ENCODE data around the gene AASS. TPM values are rescaled to one million over a fixed set of nuclear protein-coding genes. Genes with fewer than 3 reads are reported as not detected.

The AASS gene
- total and polyA plus RNA-seq, 4 donors, result 10.8 to 95.4 (median 24.3) TPM

DNA sequence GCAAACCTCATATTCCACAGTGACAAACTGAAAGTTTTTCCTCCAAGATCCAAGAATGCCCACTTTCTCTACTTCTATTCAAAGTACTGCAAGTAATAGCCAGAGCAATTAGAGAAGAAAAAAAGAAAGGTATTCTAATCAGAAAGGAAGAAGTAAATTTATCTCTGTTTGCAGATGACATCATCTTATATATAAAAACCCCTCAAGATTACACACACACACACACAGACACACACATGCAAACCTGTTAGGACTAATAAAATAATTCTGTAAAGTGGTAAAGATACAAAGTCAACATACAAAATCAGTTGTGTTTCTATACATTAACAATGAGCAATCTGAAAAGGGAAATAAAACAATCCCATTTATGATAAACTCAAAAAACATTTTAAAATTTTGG lies 44.7 kb upstream of the AASS start:
- Histone ChIP-seq H3K9ac (ENCODE audit: low read depth in 1 of 2, low read length in 2 of 2) (no peak overlapping the region), H3K36me3 (ENCODE audit: control insufficient read depth in 4 of 4, insufficient read depth in 3 of 4, low read depth in 1 of 4, low read length in 3 of 4) (no peaks in the 10 kb centered on the region), H3K27ac (ENCODE audit: low read depth in 1 of 2, low read length in 2 of 2) (no peak overlapping the region), H3K27me3 (ENCODE audit: control insufficient read depth in 4 of 4, insufficient read depth in 4 of 4, low read length in 3 of 4) (no peaks in the 10 kb centered on the region), H3K9me3 (ENCODE audit: control insufficient read depth in 4 of 4, low read length in 3 of 4) (no peaks in the 10 kb centered on the region), H3K4me1 (ENCODE audit: control insufficient read depth in 4 of 4, insufficient read depth in 4 of 4, low read length in 3 of 4) (no peaks in the 10 kb centered on the region), H3K4me3 (ENCODE audit: low read depth in 1 of 3, low read length in 3 of 3) (no peak overlapping the region)
- DNase-seq (ENCODE audit: low spot score), result no peak
- TF ChIP-seq SP1 (IDR thresholded peaks at IDR 0.05) (no peak), FOXA1 (IDR thresholded peaks at IDR 0.05) (no peak), NR2F2 (IDR thresholded peaks at IDR 0.05) (no peak), JUND (IDR thresholded peaks at IDR 0.05) (no peak), FOXA2 (IDR thresholded peaks at IDR 0.05) (no peak), HNF4G (IDR thresholded peaks at IDR 0.05) (no peak), RXRA (IDR thresholded peaks at IDR 0.05) (no peak), REST (IDR thresholded peaks at IDR 0.05) (no peak), GABPA (IDR thresholded peaks at IDR 0.05 in 1 of 2, conservative IDR thresholded peaks at IDR 0.05 in 1 of 2) (no peak), EGR1 (IDR thresholded peaks at IDR 0.05; ENCODE audit: low read depth in 2 of 2) (no peak), YY1 (IDR thresholded peaks at IDR 0.05) (no peak), HNF4A (conservative IDR thresholded peaks at IDR 0.05) (no peak)
- TF ChIP-seq, protein P1, sequence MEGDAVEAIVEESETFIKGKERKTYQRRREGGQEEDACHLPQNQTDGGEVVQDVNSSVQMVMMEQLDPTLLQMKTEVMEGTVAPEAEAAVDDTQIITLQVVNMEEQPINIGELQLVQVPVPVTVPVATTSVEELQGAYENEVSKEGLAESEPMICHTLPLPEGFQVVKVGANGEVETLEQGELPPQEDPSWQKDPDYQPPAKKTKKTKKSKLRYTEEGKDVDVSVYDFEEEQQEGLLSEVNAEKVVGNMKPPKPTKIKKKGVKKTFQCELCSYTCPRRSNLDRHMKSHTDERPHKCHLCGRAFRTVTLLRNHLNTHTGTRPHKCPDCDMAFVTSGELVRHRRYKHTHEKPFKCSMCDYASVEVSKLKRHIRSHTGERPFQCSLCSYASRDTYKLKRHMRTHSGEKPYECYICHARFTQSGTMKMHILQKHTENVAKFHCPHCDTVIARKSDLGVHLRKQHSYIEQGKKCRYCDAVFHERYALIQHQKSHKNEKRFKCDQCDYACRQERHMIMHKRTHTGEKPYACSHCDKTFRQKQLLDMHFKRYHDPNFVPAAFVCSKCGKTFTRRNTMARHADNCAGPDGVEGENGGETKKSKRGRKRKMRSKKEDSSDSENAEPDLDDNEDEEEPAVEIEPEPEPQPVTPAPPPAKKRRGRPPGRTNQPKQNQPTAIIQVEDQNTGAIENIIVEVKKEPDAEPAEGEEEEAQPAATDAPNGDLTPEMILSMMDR (IDR thresholded peaks at IDR 0.05; ENCODE audit: low read depth, low read length, missing input control), result no peak
- TF ChIP-seq, protein P2, sequence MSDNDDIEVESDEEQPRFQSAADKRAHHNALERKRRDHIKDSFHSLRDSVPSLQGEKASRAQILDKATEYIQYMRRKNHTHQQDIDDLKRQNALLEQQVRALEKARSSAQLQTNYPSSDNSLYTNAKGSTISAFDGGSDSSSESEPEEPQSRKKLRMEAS (IDR thresholded peaks at IDR 0.05), result no peak
- TF ChIP-seq, protein P3, sequence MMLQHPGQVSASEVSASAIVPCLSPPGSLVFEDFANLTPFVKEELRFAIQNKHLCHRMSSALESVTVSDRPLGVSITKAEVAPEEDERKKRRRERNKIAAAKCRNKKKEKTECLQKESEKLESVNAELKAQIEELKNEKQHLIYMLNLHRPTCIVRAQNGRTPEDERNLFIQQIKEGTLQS (IDR thresholded peaks at IDR 0.05), result no peak

- no peak for DNase-seq (ENCODE audit: low spot score)
- no peaks in the 10 kb centered on the region for H3K36me3 ChIP-seq (ENCODE audit: control insufficient read depth in 4 of 4, insufficient read depth in 3 of 4, low read depth in 1 of 4, low read length in 3 of 4)
- WGBS, result 82% methylated on average over 3 of the region's 3 CpGs
- no peak for TF ChIP-seq HNF4A (conservative IDR thresholded peaks at IDR 0.05)
- TF ChIP-seq EGR1 (IDR thresholded peaks at IDR 0.05; ENCODE audit: low read depth in 2 of 2), result no peak
- TF ChIP-seq REST (IDR thresholded peaks at IDR 0.05), result no peak
- TF ChIP-seq RXRA (IDR thresholded peaks at IDR 0.05), result no peak
- no peak for TF ChIP-seq FOXA1 (IDR thresholded peaks at IDR 0.05)
- TF ChIP-seq JUND (IDR thresholded peaks at IDR 0.05), result no peak
- no peak for TF ChIP-seq NR2F2 (IDR thresholded peaks at IDR 0.05)
- no peak for TF ChIP-seq FOXA2 (IDR thresholded peaks at IDR 0.05)
- no peak for TF ChIP-seq GABPA (IDR thresholded peaks at IDR 0.05 in 1 of 2, conservative IDR thresholded peaks at IDR 0.05 in 1 of 2)
- TF ChIP-seq TAF1 (conservative IDR thresholded peaks at IDR 0.05), result no peak
- H3K9me3 ChIP-seq (ENCODE audit: control insufficient read depth in 4 of 4, low read length in 3 of 4), result no peaks in the 10 kb centered on the region
- no peak overlapping the region for H3K9ac ChIP-seq (ENCODE audit: low read depth in 1 of 2, low read length in 2 of 2)
- H3K4me3 ChIP-seq (ENCODE audit: low read depth in 1 of 3, low read length in 3 of 3), result no peak overlapping the region
- H3K27ac ChIP-seq (ENCODE audit: low read depth in 1 of 2, low read length in 2 of 2), result no peak overlapping the region
- H3K4me1 ChIP-seq (ENCODE audit: control insufficient read depth in 4 of 4, insufficient read depth in 4 of 4, low read length in 3 of 4), result no peaks in the 10 kb centered on the region
- H3K27me3 ChIP-seq (ENCODE audit: control insufficient read depth in 4 of 4, insufficient read depth in 4 of 4, low read length in 3 of 4), result no peaks in the 10 kb centered on the region
Measured at GRCh38 chr7:122183106-122183505, 39.1 kb upstream of the AASS start.

Data from liver (tissue), 9 donors.